Gastroesophageal sphincter (tissue), 3 donors: Measurements from ENCODE around the gene RPS10.

Source experiments
- CTCF ChIP-seq, 4 experiments: fragments of 200-600 bp in 2 of 4; fragments of 450-650 bp in 2 of 4; sonication (generic) in 1 of 4; IDR thresholded peaks; one replicate each; pipeline ENCODE4 v1.5.1; 2017 to 2019; ENCODE audit warnings: antibody characterized with exemption in 4 of 4, mild to moderate bottlenecking in 2 of 4, moderate library complexity in 2 of 4
- POLR2AphosphoS5 ChIP-seq: sonication (generic); formaldehyde crosslinking; IDR thresholded peaks from one replicate; pipeline ENCODE4 v1.6.1; 2017; ENCODE audit warnings: antibody characterized with exemption

GRCh38 chr6:34474754-34475153, 48.9 kb upstream of the RPS10 start:
- TF ChIP-seq CTCF (IDR thresholded peaks at IDR 0.05): no peak
- no peak for TF ChIP-seq POLR2AphosphoS5
